ENCODE results near the gene SUGCT.

The SUGCT gene

DNA sequence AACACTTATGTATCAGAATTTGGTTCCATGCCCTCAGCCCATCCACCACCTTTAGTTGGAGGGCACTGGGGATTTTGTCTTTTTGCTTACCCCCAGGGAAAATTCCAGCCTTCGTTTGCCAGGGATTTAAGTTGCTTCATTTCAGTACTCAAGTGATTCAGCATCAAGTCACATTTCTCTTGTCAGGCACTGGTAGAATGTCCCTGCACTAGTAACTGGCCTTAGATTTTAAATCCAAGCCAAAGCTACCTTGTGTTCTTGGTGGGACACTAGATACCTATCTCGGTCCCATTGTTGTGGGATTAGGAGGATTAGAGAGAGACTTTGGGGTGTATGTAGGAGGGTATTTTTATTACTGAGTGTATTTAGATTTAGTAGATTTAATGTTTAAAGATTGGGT, 613.1 kb downstream of the SUGCT start:
- TF ChIP-seq FOXM1 (IDR thresholded peaks at IDR 0.05; ENCODE audit: borderline replicate concordance, low read depth) (no peak), RAD21 (IDR thresholded peaks at IDR 0.05; ENCODE audit: low read depth) (no peak), EGR1 (IDR thresholded peaks at IDR 0.05) (no peak)

DNA sequence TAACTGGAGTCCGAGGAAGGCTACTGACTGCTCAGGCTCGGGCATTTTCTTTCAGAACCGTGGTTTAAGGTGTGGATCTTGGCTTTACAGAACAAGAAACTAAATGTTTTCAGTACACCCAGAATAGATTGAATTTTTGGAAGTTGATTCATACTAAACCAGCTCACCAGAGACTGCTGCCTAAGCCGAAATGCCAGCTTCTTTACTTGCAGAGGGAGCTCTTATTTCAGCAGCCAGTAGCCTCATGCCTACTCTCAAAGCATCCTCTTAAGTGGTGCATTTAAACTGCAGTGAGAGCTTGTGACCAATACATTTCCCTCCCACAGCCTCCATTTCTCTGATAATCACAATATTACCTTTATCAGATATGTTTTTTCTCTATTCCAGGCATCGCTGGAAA, 615.1 kb downstream of the SUGCT start:
- TF ChIP-seq EGR1 (IDR thresholded peaks at IDR 0.05) (no peak), YY1 (IDR thresholded peaks at IDR 0.05; ENCODE audit: low read depth) (no peak), FOXM1 (IDR thresholded peaks at IDR 0.05; ENCODE audit: borderline replicate concordance, low read depth) (no peak)
- TF ChIP-seq, protein P1, sequence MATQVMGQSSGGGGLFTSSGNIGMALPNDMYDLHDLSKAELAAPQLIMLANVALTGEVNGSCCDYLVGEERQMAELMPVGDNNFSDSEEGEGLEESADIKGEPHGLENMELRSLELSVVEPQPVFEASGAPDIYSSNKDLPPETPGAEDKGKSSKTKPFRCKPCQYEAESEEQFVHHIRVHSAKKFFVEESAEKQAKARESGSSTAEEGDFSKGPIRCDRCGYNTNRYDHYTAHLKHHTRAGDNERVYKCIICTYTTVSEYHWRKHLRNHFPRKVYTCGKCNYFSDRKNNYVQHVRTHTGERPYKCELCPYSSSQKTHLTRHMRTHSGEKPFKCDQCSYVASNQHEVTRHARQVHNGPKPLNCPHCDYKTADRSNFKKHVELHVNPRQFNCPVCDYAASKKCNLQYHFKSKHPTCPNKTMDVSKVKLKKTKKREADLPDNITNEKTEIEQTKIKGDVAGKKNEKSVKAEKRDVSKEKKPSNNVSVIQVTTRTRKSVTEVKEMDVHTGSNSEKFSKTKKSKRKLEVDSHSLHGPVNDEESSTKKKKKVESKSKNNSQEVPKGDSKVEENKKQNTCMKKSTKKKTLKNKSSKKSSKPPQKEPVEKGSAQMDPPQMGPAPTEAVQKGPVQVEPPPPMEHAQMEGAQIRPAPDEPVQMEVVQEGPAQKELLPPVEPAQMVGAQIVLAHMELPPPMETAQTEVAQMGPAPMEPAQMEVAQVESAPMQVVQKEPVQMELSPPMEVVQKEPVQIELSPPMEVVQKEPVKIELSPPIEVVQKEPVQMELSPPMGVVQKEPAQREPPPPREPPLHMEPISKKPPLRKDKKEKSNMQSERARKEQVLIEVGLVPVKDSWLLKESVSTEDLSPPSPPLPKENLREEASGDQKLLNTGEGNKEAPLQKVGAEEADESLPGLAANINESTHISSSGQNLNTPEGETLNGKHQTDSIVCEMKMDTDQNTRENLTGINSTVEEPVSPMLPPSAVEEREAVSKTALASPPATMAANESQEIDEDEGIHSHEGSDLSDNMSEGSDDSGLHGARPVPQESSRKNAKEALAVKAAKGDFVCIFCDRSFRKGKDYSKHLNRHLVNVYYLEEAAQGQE (IDR thresholded peaks at IDR 0.05; ENCODE audit: low read depth), result no peak

DNA sequence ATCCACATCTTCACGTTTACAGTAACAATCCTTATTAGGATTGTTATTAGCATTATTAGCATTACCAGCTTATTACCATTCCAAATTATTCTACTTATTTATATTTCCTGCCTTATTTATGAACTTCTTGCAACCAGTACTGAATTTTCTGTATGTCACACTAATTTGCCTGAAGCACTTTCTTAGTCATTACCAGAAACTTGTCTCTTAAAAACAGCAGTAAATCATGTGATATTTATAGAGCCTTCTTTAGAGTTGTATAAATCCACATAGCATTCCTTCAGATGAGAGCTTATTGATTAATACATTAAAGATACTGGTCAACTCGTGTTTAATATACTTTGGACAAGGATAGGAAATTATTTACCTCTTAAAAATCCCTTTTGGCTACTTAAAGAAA, 618.6 kb downstream of the SUGCT start:
- TF ChIP-seq CEBPB (IDR thresholded peaks at IDR 0.05), result no peak
- TF ChIP-seq TEAD4 (IDR thresholded peaks at IDR 0.05), result no peak
- no peak for TF ChIP-seq FOXM1 (IDR thresholded peaks at IDR 0.05; ENCODE audit: borderline replicate concordance, low read depth)

DNA sequence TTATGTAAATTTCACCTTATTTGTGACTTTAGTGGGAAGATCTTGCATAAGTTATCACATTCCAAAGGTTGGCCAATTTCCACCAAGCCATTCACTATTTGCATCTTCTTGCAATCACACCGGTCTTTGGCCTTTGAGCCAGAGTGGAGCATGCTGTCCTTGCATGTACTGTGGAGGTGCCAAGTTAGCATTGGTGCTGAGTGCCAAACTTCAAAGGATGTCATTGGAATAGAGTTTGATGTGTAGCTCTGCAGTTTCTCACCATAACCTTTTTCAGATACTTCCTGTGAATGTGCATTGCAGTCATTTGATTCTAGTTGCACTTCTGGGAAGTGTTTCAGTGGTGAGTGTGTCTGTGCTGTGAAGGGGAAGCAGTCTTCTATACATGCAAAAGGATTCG, 620.6 kb downstream of the SUGCT start:
- TF ChIP-seq TCF12 (IDR thresholded peaks at IDR 0.05; ENCODE audit: low read depth) (no peak), EGR1 (IDR thresholded peaks at IDR 0.05) (no peak)
- TF ChIP-seq, protein P1 (IDR thresholded peaks at IDR 0.05; ENCODE audit: low read depth), result no peak

DNA sequence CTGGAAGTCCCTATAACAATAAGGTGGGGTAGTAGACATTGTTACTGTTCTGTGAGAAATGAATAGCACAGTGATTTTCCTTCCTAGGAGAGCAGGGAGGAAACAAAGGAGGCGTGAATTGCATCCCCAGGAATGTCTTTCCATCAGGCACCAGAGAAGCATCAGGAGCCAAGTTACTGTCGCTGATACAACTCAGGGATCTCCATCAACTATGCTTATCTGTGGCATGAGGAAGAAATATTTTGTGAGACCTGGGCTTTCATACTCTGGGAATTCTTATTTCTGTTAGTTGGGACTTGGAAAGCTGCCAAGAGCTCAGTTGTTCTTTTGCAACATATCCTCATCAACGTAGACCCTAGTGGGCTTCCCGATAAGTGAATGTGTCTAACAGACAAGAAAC, 622.3 kb downstream of the SUGCT start:
- TF ChIP-seq YY1 (IDR thresholded peaks at IDR 0.05; ENCODE audit: low read depth) (no peak), CREB1 (IDR thresholded peaks at IDR 0.05; ENCODE audit: low read depth) (no peak), TEAD4 (IDR thresholded peaks at IDR 0.05) (no peak), ZBTB7A (IDR thresholded peaks at IDR 0.05; ENCODE audit: low read depth) (no peak), TCF12 (IDR thresholded peaks at IDR 0.05; ENCODE audit: low read depth) (no peak), FOXM1 (IDR thresholded peaks at IDR 0.05; ENCODE audit: borderline replicate concordance, low read depth) (no peak)

DNA sequence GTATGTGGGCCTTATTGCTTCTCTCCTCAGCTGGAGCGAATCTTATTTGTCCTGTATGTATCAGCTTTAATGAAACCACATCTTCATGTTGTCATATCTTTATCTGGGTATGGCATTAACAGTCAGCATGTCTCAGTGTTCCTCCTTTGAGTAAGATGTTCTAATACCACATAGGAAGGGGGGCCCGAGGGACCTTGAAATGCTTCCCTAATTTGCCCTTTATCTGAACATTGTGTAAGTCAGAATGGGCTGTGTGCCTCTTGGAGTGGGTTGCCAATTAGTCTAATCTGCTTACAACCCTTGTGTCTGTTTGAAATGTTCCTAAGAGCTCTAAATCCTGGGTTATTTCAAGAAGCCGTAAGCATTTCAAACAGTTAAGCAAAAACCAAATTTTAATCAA, 623.8 kb downstream of the SUGCT start:
- TF ChIP-seq CREB1 (IDR thresholded peaks at IDR 0.05; ENCODE audit: low read depth) (no peak), RAD21 (IDR thresholded peaks at IDR 0.05; ENCODE audit: low read depth) (no peak), FOXM1 (IDR thresholded peaks at IDR 0.05; ENCODE audit: borderline replicate concordance, low read depth) (no peak), TCF12 (IDR thresholded peaks at IDR 0.05; ENCODE audit: low read depth) (no peak)

DNA sequence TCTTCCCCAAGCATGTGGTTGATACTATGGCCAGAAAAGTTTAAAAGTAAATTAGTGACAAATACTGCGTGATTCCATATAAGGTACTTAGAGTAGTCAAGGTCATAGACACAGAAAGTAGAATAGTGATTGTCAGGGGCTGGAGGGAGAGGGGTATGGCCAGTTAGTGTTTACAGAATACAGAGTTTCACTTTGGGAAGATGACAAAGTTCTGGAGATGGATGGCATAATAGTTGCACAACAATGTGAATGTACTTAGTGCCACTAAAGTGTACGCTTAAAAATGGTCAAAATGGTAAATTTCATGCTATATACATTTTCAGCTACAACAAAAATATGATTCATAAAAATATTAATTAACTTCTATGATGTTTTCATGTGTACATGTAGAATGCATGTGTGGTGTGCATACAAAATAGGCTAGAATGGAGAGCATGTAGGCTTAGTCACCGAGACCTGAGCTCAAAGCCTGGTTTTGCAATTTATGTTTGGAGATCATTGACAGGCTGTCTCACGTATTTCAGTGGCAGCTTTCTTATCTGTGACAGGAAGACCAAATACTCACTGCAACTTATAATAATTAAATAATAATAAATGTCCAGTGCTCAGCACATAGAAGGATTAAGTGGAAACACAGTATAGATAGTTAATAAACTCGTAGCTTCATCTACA, 625.6 kb downstream of the SUGCT start:
- TF ChIP-seq EGR1 (IDR thresholded peaks at IDR 0.05) (no peak), RAD21 (IDR thresholded peaks at IDR 0.05; ENCODE audit: low read depth) (no peak), ZBTB7A (IDR thresholded peaks at IDR 0.05; ENCODE audit: low read depth) (no peak), YY1 (IDR thresholded peaks at IDR 0.05; ENCODE audit: low read depth) (no peak), NFIC (IDR thresholded peaks at IDR 0.05) (no peak), CREB1 (IDR thresholded peaks at IDR 0.05; ENCODE audit: low read depth) (no peak)
- TF ChIP-seq, protein P1 (IDR thresholded peaks at IDR 0.05; ENCODE audit: low read depth), result no peak
- TF ChIP-seq, protein P2, sequence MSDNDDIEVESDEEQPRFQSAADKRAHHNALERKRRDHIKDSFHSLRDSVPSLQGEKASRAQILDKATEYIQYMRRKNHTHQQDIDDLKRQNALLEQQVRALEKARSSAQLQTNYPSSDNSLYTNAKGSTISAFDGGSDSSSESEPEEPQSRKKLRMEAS (IDR thresholded peaks at IDR 0.05), result no peak
- TF ChIP-seq, protein P3, sequence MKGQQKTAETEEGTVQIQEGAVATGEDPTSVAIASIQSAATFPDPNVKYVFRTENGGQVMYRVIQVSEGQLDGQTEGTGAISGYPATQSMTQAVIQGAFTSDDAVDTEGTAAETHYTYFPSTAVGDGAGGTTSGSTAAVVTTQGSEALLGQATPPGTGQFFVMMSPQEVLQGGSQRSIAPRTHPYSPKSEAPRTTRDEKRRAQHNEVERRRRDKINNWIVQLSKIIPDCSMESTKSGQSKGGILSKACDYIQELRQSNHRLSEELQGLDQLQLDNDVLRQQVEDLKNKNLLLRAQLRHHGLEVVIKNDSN (IDR thresholded peaks at IDR 0.05), result no peak

Measured in Ishikawa (cell line).